HepG2 (cell line): ENCODE measurements around the gene NIFK. TPM values are rescaled to one million over a fixed set of nuclear protein-coding genes. Genes with fewer than 3 reads are reported as not detected.

Experiments
- ATAC-seq: fragments of 200-7000 bp; cut with Tn5 transposase; 3 replicates; pipeline ENCODE4 v1.9.1; 2020; ENCODE audit warnings: mild to moderate bottlenecking, moderate library complexity
- BruUV-seq: library from RNA; stranded (reverse); fragments of 400-500 nt; replicated peaks from 2 replicates; lab custom pipeline; 2021; lab: Mats Ljungman, UMichigan
- CTCF ChIA-PET: fragments of 300-600 bp; formaldehyde crosslinking; extraction: SDS; loops from one replicate; lab custom pipeline; 2021; ENCODE audit warnings: low total read pairs, inconsistent platforms, low intra/inter-chr PET ratio; lab: Yijun Ruan, JAX
- POLR2A ChIA-PET: fragments of 350-600 bp; sonication (Branson Sonifier 250); formaldehyde crosslinking; loops from one replicate; lab custom pipeline; 2020; ENCODE audit warnings: antibody characterized with exemption, inconsistent platforms; lab: Yijun Ruan, JAX
- DNase-seq: peaks from one replicate; pipeline ENCODE4 v3.0.0-alpha.2; 2015; ENCODE audit warnings: low spot score
- FAIRE-seq: peaks from 3 replicates; lab custom pipeline; 2011; peaks lifted over from hg19 to GRCh38; lab: Jason Lieb, UNC
- H2AFZ ChIP-seq: one replicate; pipeline ENCODE4 v1.6.1; 2011; ENCODE audit warnings: low read length, inconsistent platforms
- H3K27ac ChIP-seq: fragments of 300-600 bp; 3 replicates; pipeline ENCODE4 v1.8.0; 2011; ENCODE audit warnings: mixed run types, mild to moderate bottlenecking, mixed read lengths, low read length, inconsistent platforms; ENCODE audit not compliant: insufficient read depth; ENCODE audit errors: extremely low read length
- H3K27me3 ChIP-seq, 2 experiments: fragments of 200-600 bp in 1 of 2; 2 replicates in 1 of 2; 3 replicates in 1 of 2; pipeline versions ENCODE4 v1.6.0 to v1.8.0; 2011; ENCODE audit warnings: low read length in 2 of 2, mild to moderate bottlenecking in 2 of 2, moderate library complexity in 2 of 2, inconsistent platforms in 1 of 2; ENCODE audit not compliant: insufficient read depth in 2 of 2, control insufficient read depth in 1 of 2
- H3K36me3 ChIP-seq, 2 experiments: fragments of 200-600 bp in 1 of 2; replicated peaks in 1 of 2; 2 replicates in 1 of 2; 3 replicates in 1 of 2; pipeline versions ENCODE4 v1.5.1 to v1.8.0; 2011; ENCODE audit warnings: low read length in 2 of 2, inconsistent platforms in 1 of 2; ENCODE audit not compliant: insufficient read depth in 2 of 2, control insufficient read depth in 1 of 2
- H3K4me1 ChIP-seq: 2 replicates; pipeline ENCODE4 v1.5.1; 2012; ENCODE audit warnings: low read length, inconsistent platforms; ENCODE audit not compliant: insufficient read depth
- H3K4me2 ChIP-seq: 2 replicates; pipeline ENCODE4 v1.6.0; 2011; ENCODE audit warnings: low read depth, low read length, inconsistent platforms
- H3K4me3 ChIP-seq, 3 experiments: fragments of 200-600 bp in 1 of 3; sonication (generic), shearing (Covaris generic) in 1 of 3; replicated peaks in 1 of 3; 2 replicates each; pipeline ENCODE4 v1.5.1; 2011 to 2016; ENCODE audit warnings: low read length in 3 of 3, inconsistent platforms in 2 of 3, low read depth in 2 of 3, mild to moderate bottlenecking in 2 of 3, control low read depth in 1 of 3, mixed read lengths in 1 of 3; ENCODE audit not compliant: insufficient read depth in 1 of 3
- H3K79me2 ChIP-seq: one replicate; pipeline ENCODE4 v1.6.1; 2011; ENCODE audit warnings: low read length, inconsistent platforms; ENCODE audit not compliant: insufficient read depth
- H3K9ac ChIP-seq: 2 replicates; pipeline ENCODE4 v1.6.0; 2011; ENCODE audit warnings: mild to moderate bottlenecking, low read depth, low read length, inconsistent platforms; ENCODE audit not compliant: insufficient read depth
- H3K9me3 ChIP-seq: 2 replicates; pipeline ENCODE4 v1.5.1; 2012; ENCODE audit warnings: mild to moderate bottlenecking, low read length
- H4K20me1 ChIP-seq: 2 replicates; pipeline ENCODE4 v1.6.0; 2011; ENCODE audit warnings: inconsistent platforms, mild to moderate bottlenecking, low read length, moderate library complexity; ENCODE audit not compliant: insufficient read depth
- FOXK1 ChIP-seq: sonication (generic); formaldehyde crosslinking; IDR thresholded peaks from 2 replicates; pipeline ENCODE4 v1.4.0; 2020; ENCODE audit warnings: low read depth, missing genetic modification reagents, borderline replicate concordance
- GTF3A ChIP-seq: sonication (generic); formaldehyde crosslinking; conservative IDR thresholded peaks from 2 replicates; pipeline ENCODE4 v1.4.0; 2020; ENCODE audit warnings: mild to moderate bottlenecking, missing genetic modification reagents
- IRF2 ChIP-seq: IDR thresholded peaks from 2 replicates; pipeline ENCODE4 v1.6.1; 2018; ENCODE audit warnings: missing genetic modification reagents, missing compliant biosample characterization
- JUN ChIP-seq: sonication (generic); formaldehyde crosslinking; IDR thresholded peaks from 2 replicates; pipeline ENCODE4 v1.4.0; 2020; ENCODE audit warnings: mild to moderate bottlenecking, missing genetic modification reagents
- MTA3 ChIP-seq: sonication (generic); formaldehyde crosslinking; IDR thresholded peaks from 2 replicates; pipeline ENCODE4 v1.4.0; 2020; ENCODE audit warnings: missing genetic modification reagents
- NFKB2 ChIP-seq: sonication (generic); formaldehyde crosslinking; IDR thresholded peaks from 2 replicates; pipeline ENCODE4 v1.4.0; 2020; ENCODE audit warnings: missing genetic modification reagents, borderline replicate concordance
- RERE ChIP-seq: IDR thresholded peaks from 2 replicates; pipeline ENCODE4 v1.6.1; 2016; ENCODE audit warnings: low read depth, missing genetic modification reagents, missing compliant biosample characterization
- TBL1XR1 ChIP-seq: fragments of 150-350 bp; IDR thresholded peaks from 2 replicates; pipeline ENCODE4 v1.6.1; 2014; ENCODE audit warnings: borderline replicate concordance, low read length; ENCODE audit not compliant: partially characterized antibody
- TEAD3 ChIP-seq: optimal IDR thresholded peaks from 2 replicates; pipeline ENCODE3; 2016; ENCODE audit warnings: borderline replicate concordance
- ZFP82 ChIP-seq: sonication (generic); formaldehyde crosslinking; IDR thresholded peaks from 2 replicates; pipeline ENCODE4 v1.5.1; 2020; ENCODE audit warnings: mild to moderate bottlenecking, missing genetic modification reagents, borderline replicate concordance
- ZNF10 ChIP-seq: sonication (generic); formaldehyde crosslinking; IDR thresholded peaks from 2 replicates; pipeline ENCODE4 v1.4.0; 2020; ENCODE audit warnings: mild to moderate bottlenecking, low read depth, missing genetic modification reagents, borderline replicate concordance
- ZNF138 ChIP-seq: sonication (generic); formaldehyde crosslinking; IDR thresholded peaks from 2 replicates; pipeline ENCODE4 v1.5.0; 2020; ENCODE audit warnings: mild to moderate bottlenecking, low read depth, missing genetic modification reagents
- ZNF446 ChIP-seq: sonication (generic); formaldehyde crosslinking; IDR thresholded peaks from 2 replicates; pipeline ENCODE4 v1.5.0; 2020; ENCODE audit warnings: mild to moderate bottlenecking, missing genetic modification reagents
- ZNF569 ChIP-seq: sonication (generic); formaldehyde crosslinking; IDR thresholded peaks from 2 replicates; pipeline ENCODE4 v1.5.0; 2020; ENCODE audit warnings: mild to moderate bottlenecking, missing genetic modification reagents, moderate library complexity, borderline replicate concordance
- ZNF7 ChIP-seq: IDR thresholded peaks from 2 replicates; pipeline ENCODE4 v1.6.1; 2016; ENCODE audit warnings: missing biosample characterization, missing genetic modification reagents
- WGBS: methylation state at CpG from one replicate; pipeline ENCODE4 v1.1.6; 2017; ENCODE audit warnings: low lambda C conversion rate; 5-methylcytosine and 5-hydroxymethylcytosine counted together
- in situ Hi-C: cut with HindIII; loops from 2 replicates; pipeline ENCODE4 v1.10.0; 2017; ENCODE audit warnings: low pct_unique_long_range_greater_than_20kb; ENCODE audit not compliant: extremely low pct_ligation_motif_present
- intact Hi-C: fragments of 100-400 bp; cut with micrococcal nuclease; formaldehyde crosslinking; loops from one replicate; pipeline ENCODE4 v1.10.0; 2022; ENCODE audit not compliant: unreplicated experiment
- polyA plus RNA-seq, 8 experiments: library from polyadenylated mRNA; depleted of rRNA in 3 of 8; stranded (reverse) in 7 of 8; unstranded in 1 of 8; fragments of >200 nt; fragmentation: Illumina TruSeq in 4 of 8; extraction: Trizol in 4 of 8; gene quantifications; 2 replicates each; pipeline versions ENCODE4 v1.2.1 to v1.2.3, GENCODE V29; 2011 to 2016; ENCODE audit warnings: low read depth in 4 of 8, missing spikeins in 1 of 8, mixed read lengths in 1 of 8; ENCODE audit not compliant: insufficient read depth in 1 of 8
- total RNA-seq, 5 experiments: library from RNA; depleted of rRNA; stranded (reverse); fragments of >200 nt; fragmentation: Illumina TruSeq; extraction: Trizol; gene quantifications; 2 replicates each; pipeline ENCODE4 v1.2.3, GENCODE V29; 2016; ENCODE audit warnings: low read depth in 1 of 5

Gene NIFK
- total and polyA plus RNA-seq, 2 of the 13 experiments (the other 11 are each of a cell fraction or from before 2014, with no cell fraction given) = 19.6 to 105 TPM

- in situ Hi-C loops (no loop called here), intact Hi-C loops (no loop called here)
- WGBS = 84% methylated on average over 5 of the region's 5 CpGs
- H3K9ac ChIP-seq = no peak overlapping the region
- no peak overlapping the region for H2AFZ ChIP-seq
- no TSS peak for BruUV-seq
- H3K9me3 ChIP-seq = no peaks in the 10 kb centered on the region
- ChIA-PET POLR2A (no interaction called here), CTCF (no interaction called here)
- H3K36me3 ChIP-seq = peaks cover 2 to 16% of the 10 kb centered on the region in 2 experiments; a peak in 2 of 5 replicates
- DNase-seq = no peak
- H3K27ac ChIP-seq = no peak overlapping the region
- ATAC-seq = no peak
- TF ChIP-seq GTF3A (CRISPR knock-in tag) = no peak
- no peak for TF ChIP-seq ZNF10 (CRISPR knock-in tag)
- TF ChIP-seq RERE = no peak
- no peak for TF ChIP-seq JUN (CRISPR knock-in tag)
- TF ChIP-seq NFKB2 = no peak
- no peak for TF ChIP-seq IRF2 (CRISPR knock-in tag)
- no peak for TF ChIP-seq ZFP82 (CRISPR knock-in tag)
- no peak for TF ChIP-seq ZNF569 (CRISPR knock-in tag)
- TF ChIP-seq ZNF138 (CRISPR knock-in tag) = no peak
- no peak for TF ChIP-seq ZNF7 (CRISPR knock-in tag)
- TF ChIP-seq ZNF446 = no peak
- TF ChIP-seq TEAD3 = no peak
- TF ChIP-seq TBL1XR1 = no peak
- TF ChIP-seq FOXK1 (CRISPR knock-in tag) = no peak
- no peak for TF ChIP-seq MTA3 (CRISPR knock-in tag)
- no peaks in the 10 kb centered on the region for H3K79me2 ChIP-seq
- H3K4me1 ChIP-seq = peaks cover 17% of the 10 kb centered on the region
- H3K4me2 ChIP-seq = no peak overlapping the region
- H4K20me1 ChIP-seq = no peaks in the 10 kb centered on the region
- FAIRE-seq = no peak
- H3K27me3 ChIP-seq = no peaks in the 10 kb centered on the region
- no peak overlapping the region for H3K4me3 ChIP-seq
These were observed 13.4 kb downstream of the NIFK start for GRCh38 chr2:121723316-121723715.
